Neural cell (in vitro differentiated cells): ENCODE results near the gene GPR22.

Experiments used
- CTCF ChIP-seq: fragments of 450-650 bp; IDR thresholded peaks from 2 replicates; pipeline ENCODE4 v1.5.1; 2014; ENCODE audit warnings: antibody characterized with exemption, mild to moderate bottlenecking, moderate library complexity; ENCODE audit not compliant: poor library complexity, severe bottlenecking
- EZH2 ChIP-seq: fragments of 200-600, 300-800 bp; shearing (Covaris generic), sonication (generic); IDR thresholded peaks from 2 replicates; pipeline ENCODE4 v1.6.1; 2014; ENCODE audit warnings: antibody characterized with exemption, low read length, borderline replicate concordance, mild to moderate bottlenecking; ENCODE audit not compliant: insufficient read depth, poor library complexity, severe bottlenecking
- POLR2AphosphoS5 ChIP-seq: IDR thresholded peaks from 2 replicates; pipeline ENCODE4 v1.6.1; 2012
- RAD21 ChIP-seq: fragments of 450-650 bp; conservative IDR thresholded peaks from 2 replicates; pipeline ENCODE4 v1.6.1; 2014; ENCODE audit warnings: antibody characterized with exemption, mild to moderate bottlenecking, moderate library complexity
- SMC3 ChIP-seq: fragments of 450-650 bp; conservative IDR thresholded peaks from 2 replicates; pipeline ENCODE4 v1.6.1; 2014; ENCODE audit warnings: antibody characterized with exemption, mild to moderate bottlenecking, moderate library complexity; ENCODE audit not compliant: poor library complexity
- TF ChIP-seq, protein P1 (sequence below): IDR thresholded peaks from 2 replicates; pipeline ENCODE4 v1.6.1; 2012; ENCODE audit warnings: borderline replicate concordance

DNA sequence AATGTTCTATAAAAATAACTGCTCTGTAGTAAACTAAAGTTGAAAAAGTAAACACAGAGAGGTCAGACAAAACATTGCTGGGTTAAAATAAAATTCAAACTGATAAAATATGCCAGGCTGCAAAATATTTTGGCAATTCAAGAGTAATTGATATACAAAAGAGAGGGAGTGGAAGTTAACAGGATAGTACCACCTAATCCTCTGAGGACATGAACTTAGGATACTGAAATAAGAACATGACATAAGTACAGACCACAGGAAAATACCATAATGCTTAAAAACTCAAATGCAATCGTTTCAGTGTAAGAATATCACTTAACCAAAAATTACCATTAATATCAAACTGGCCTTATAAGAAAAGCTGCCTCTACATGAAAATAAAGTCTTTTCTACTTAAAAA lies 37.6 kb upstream of the GPR22 start:
- TF ChIP-seq, protein P1, sequence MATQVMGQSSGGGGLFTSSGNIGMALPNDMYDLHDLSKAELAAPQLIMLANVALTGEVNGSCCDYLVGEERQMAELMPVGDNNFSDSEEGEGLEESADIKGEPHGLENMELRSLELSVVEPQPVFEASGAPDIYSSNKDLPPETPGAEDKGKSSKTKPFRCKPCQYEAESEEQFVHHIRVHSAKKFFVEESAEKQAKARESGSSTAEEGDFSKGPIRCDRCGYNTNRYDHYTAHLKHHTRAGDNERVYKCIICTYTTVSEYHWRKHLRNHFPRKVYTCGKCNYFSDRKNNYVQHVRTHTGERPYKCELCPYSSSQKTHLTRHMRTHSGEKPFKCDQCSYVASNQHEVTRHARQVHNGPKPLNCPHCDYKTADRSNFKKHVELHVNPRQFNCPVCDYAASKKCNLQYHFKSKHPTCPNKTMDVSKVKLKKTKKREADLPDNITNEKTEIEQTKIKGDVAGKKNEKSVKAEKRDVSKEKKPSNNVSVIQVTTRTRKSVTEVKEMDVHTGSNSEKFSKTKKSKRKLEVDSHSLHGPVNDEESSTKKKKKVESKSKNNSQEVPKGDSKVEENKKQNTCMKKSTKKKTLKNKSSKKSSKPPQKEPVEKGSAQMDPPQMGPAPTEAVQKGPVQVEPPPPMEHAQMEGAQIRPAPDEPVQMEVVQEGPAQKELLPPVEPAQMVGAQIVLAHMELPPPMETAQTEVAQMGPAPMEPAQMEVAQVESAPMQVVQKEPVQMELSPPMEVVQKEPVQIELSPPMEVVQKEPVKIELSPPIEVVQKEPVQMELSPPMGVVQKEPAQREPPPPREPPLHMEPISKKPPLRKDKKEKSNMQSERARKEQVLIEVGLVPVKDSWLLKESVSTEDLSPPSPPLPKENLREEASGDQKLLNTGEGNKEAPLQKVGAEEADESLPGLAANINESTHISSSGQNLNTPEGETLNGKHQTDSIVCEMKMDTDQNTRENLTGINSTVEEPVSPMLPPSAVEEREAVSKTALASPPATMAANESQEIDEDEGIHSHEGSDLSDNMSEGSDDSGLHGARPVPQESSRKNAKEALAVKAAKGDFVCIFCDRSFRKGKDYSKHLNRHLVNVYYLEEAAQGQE: no peak
- TF ChIP-seq CTCF: no peak
- TF ChIP-seq RAD21: no peak
- TF ChIP-seq EZH2: no peak
- no peak for TF ChIP-seq POLR2AphosphoS5
- TF ChIP-seq SMC3: no peak
